Measurements from ENCODE around the gene TMEM240. TPM values are rescaled to one million over a fixed set of nuclear protein-coding genes. Genes with fewer than 3 reads are reported as not detected.

TMEM240 gene
- total and polyA plus RNA-seq, 10 of the 15 experiments (the other 5 are each of a cell fraction or from before 2014, with no cell fraction given) = 0.17 to 0.49 TPM; not detected in 8

GRCh38 chr1:1511533-1512285 lies 28.7 kb downstream of the TMEM240 start, which contains the start of gene ATAD3A (continued):
- TF ChIP-seq ZNF687 (IDR thresholded peaks at IDR 0.05) (0 out of 2 replicates have a peak, but pooled peaks have one; percentile 55), RELB (IDR thresholded peaks at IDR 0.05; ENCODE audit: low read depth) (peak; percentile 93), RB1 (IDR thresholded peaks at IDR 0.05; ENCODE audit: borderline replicate concordance) (peak; percentile 91; the same call in 1 of the 2 replicates), SMARCA5 (IDR thresholded peaks at IDR 0.05) (no peak), IKZF1 (conservative IDR thresholded peaks at IDR 0.05) (peak; percentile 96), NKRF (conservative IDR thresholded peaks at IDR 0.05) (peak; percentile 84), CBX5 (IDR thresholded peaks at IDR 0.05; ENCODE audit: low read depth) (no peak), LARP7 (IDR thresholded peaks at IDR 0.05) (peak; percentile 81), CEBPZ (IDR thresholded peaks at IDR 0.05; ENCODE audit: low read depth, low read length) (no peak), SMAD1 (IDR thresholded peaks at IDR 0.05; ENCODE audit: low read depth, partially characterized antibody) (no peak), REST (IDR thresholded peaks at IDR 0.05; ENCODE audit: low read depth, low read length) (0 out of 2 replicates have a peak, but pooled peaks have one; percentile 6), E2F4 (IDR thresholded peaks at IDR 0.05; ENCODE audit: low read depth, low read length) (peak; percentile 81)

Measured in GM12878 (cell line).